OCI-LY1 (cell line): ENCODE results near the gene DALRD3.

ENCODE experiments used
- CTCF ChIP-seq: fragments of 200-600 bp; sonication (generic), shearing (Covaris generic); IDR thresholded peaks from 2 replicates; pipeline ENCODE4 v1.5.1; 2017; ENCODE audit warnings: mild to moderate bottlenecking, antibody characterized with exemption, low read length, moderate library complexity, mixed read lengths
- EZH2 ChIP-seq: fragments of 200-600 bp; sonication (generic), shearing (Covaris generic); IDR thresholded peaks from 2 replicates; pipeline ENCODE4 v1.8.0; 2017; ENCODE audit warnings: borderline replicate concordance, mixed run types, mild to moderate bottlenecking, antibody characterized with exemption, low read length, moderate library complexity, mixed read lengths

DNA sequence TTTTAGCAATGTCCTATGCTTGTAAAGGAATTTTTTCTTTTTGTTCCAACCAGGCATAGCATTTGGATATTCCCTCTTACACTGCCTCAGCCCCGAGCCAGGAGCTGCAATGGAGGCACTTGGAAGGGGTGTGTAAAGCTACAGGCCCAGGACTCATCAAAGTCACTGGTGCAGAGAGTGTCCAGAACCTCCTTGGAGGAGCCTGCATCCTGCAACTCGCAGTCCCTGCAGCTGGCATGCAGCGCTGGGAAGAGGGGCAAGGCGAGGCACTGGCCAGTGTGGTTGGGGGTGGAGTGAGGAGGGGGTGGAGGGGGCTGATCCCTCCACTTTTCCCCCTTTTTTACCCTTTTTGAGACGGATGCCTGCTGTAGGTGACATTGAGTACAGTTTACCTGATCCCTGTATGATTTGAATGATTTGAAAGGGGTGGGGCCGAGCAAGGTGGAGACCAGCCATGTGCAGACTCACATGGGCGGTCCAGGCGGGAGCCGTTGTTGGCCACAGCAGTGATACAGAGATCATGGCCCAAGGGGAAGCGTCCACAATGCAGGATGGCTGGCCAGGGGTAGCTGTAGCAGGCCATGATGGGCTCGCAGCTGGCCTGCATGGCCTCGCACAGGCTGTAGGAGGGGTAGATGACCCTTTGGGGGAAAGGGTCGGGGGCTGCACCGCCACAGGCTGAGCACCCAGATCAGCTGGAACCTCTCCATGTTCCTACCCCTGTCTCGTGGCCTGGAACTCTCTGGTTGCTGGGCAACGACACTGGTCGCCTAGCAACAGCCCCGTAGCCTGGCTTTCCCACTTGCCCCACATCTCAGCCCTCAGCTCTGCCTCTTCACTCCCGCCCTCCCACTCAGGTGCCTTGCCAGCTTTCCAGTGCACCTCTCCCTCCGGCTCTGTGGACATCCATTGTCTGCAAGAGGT is 20.4 kb downstream of the DALRD3 start:
- TF ChIP-seq CTCF (no peak), EZH2 (no peak)
